IMR-90 (cell line): Measurements from ENCODE around the gene GRIK1. TPM values are rescaled to one million over a fixed set of nuclear protein-coding genes. Genes with fewer than 3 reads are reported as not detected.

ENCODE experiments used
- ATAC-seq: fragments of 200-7000 bp; cut with Tn5 transposase; 2 replicates; pipeline ENCODE4 v1.9.1; 2020; ENCODE audit warnings: low read depth, mild to moderate bottlenecking, moderate library complexity
- BruUV-seq: library from RNA; stranded (reverse); fragments of 400-500 nt; replicated peaks from 2 replicates; lab custom pipeline; 2021; lab: Mats Ljungman, UMichigan
- CTCF ChIA-PET: fragments of 300-600 bp; formaldehyde crosslinking; extraction: SDS; loops from one replicate; lab custom pipeline; 2021; ENCODE audit warnings: antibody characterized with exemption; lab: Yijun Ruan, JAX
- POLR2A ChIA-PET: fragments of 300-600 bp; sonication (Branson Sonifier 250); formaldehyde crosslinking; loops from one replicate; lab custom pipeline; 2022; ENCODE audit warnings: antibody characterized with exemption; ENCODE audit not compliant: unreplicated experiment; lab: Charles Lee
- DNase-seq: peaks from one replicate; pipeline ENCODE4 v3.0.0; 2013
- H2AFZ ChIP-seq: replicated peaks from 2 replicates; pipeline ENCODE3; 2013; ENCODE audit warnings: low read length, mild to moderate bottlenecking; ENCODE audit not compliant: poor library complexity
- H2AK5ac ChIP-seq: 2 replicates; pipeline ENCODE4 v1.6.1; 2013; ENCODE audit warnings: low read depth, low read length, inconsistent platforms
- H2AK9ac ChIP-seq: replicated peaks from 2 replicates; pipeline ENCODE3; 2013; ENCODE audit warnings: mild to moderate bottlenecking, low read depth, low read length, moderate library complexity; ENCODE audit not compliant: poor library complexity
- H2BK120ac ChIP-seq: 2 replicates; pipeline ENCODE4 v1.6.1; 2013; ENCODE audit warnings: low read depth, low read length, inconsistent platforms
- H2BK15ac ChIP-seq: 3 replicates; pipeline ENCODE4 v1.6.1; 2013; ENCODE audit warnings: low read depth, low read length, inconsistent platforms
- H2BK20ac ChIP-seq: 2 replicates; pipeline ENCODE4 v1.6.1; 2013; ENCODE audit warnings: low read depth, mild to moderate bottlenecking, inconsistent platforms, low read length, moderate library complexity
- H2BK5ac ChIP-seq: 2 replicates; pipeline ENCODE4 v1.6.1; 2013; ENCODE audit warnings: mild to moderate bottlenecking, low read depth, low read length, inconsistent platforms; ENCODE audit not compliant: poor library complexity, severe bottlenecking
- H3K14ac ChIP-seq: replicated peaks from 2 replicates; pipeline ENCODE4 v1.6.1; 2013; ENCODE audit warnings: low read depth, low read length, inconsistent platforms
- H3K18ac ChIP-seq: 2 replicates; pipeline ENCODE4 v1.6.1; 2013; ENCODE audit warnings: low read depth, low read length, control low read depth
- H3K23ac ChIP-seq: 2 replicates; pipeline ENCODE4 v1.6.1; 2013; ENCODE audit warnings: low read depth, low read length, inconsistent platforms
- H3K27ac ChIP-seq: 2 replicates; pipeline ENCODE4 v1.5.1; 2013; ENCODE audit warnings: mild to moderate bottlenecking, control low read depth, low read length; ENCODE audit not compliant: insufficient read depth
- H3K27me3 ChIP-seq: 2 replicates; pipeline ENCODE4 v1.6.1; 2013; ENCODE audit warnings: low read length; ENCODE audit not compliant: control insufficient read depth, insufficient read depth
- H3K36me3 ChIP-seq: 2 replicates; pipeline ENCODE4 v1.6.1; 2013; ENCODE audit warnings: low read length, mixed read lengths; ENCODE audit not compliant: control insufficient read depth, insufficient read depth
- H3K4ac ChIP-seq: 2 replicates; pipeline ENCODE4 v1.6.1; 2013; ENCODE audit warnings: low read depth, low read length, inconsistent platforms
- H3K4me1 ChIP-seq: 2 replicates; pipeline ENCODE4 v1.6.1; 2013; ENCODE audit warnings: low read length, mixed read lengths; ENCODE audit not compliant: control insufficient read depth, insufficient read depth
- H3K4me2 ChIP-seq: 2 replicates; pipeline ENCODE4 v1.6.1; 2013; ENCODE audit warnings: low read depth, mild to moderate bottlenecking, control low read depth, low read length, moderate library complexity
- H3K4me3 ChIP-seq: 2 replicates; pipeline ENCODE4 v1.5.1; 2013; ENCODE audit warnings: low read depth, mild to moderate bottlenecking, control low read depth, low read length, moderate library complexity; ENCODE audit not compliant: insufficient read depth
- H3K56ac ChIP-seq: 2 replicates; pipeline ENCODE4 v1.6.1; 2013; ENCODE audit warnings: low read length, inconsistent platforms; ENCODE audit not compliant: insufficient read depth; ENCODE audit errors: extremely low read depth
- H3K79me1 ChIP-seq, 2 experiments: 2 replicates each; pipeline ENCODE4 v1.6.1; 2013; ENCODE audit warnings: low read length in 2 of 2, inconsistent platforms in 1 of 2, low read depth in 1 of 2
- H3K9ac ChIP-seq: 2 replicates; pipeline ENCODE4 v1.6.1; 2013; ENCODE audit warnings: low read depth, low read length, control low read depth
- H3K9me1 ChIP-seq: 2 replicates; pipeline ENCODE4 v1.6.1; 2013; ENCODE audit warnings: low read length, inconsistent platforms; ENCODE audit not compliant: insufficient read depth
- H3K9me3 ChIP-seq: 2 replicates; pipeline ENCODE4 v1.6.1; 2013; ENCODE audit warnings: low read length; ENCODE audit not compliant: control insufficient read depth, insufficient read depth
- H4K20me1 ChIP-seq: 2 replicates; pipeline ENCODE4 v1.6.1; 2013; ENCODE audit warnings: low read length, inconsistent platforms; ENCODE audit not compliant: insufficient read depth
- H4K5ac ChIP-seq: 2 replicates; pipeline ENCODE4 v1.6.1; 2013; ENCODE audit warnings: mild to moderate bottlenecking, low read depth, low read length, control low read depth
- H4K8ac ChIP-seq, 2 experiments: 2 replicates each; pipeline ENCODE4 v1.6.1; 2013; ENCODE audit warnings: low read depth in 2 of 2, low read length in 2 of 2, control low read depth in 1 of 2, inconsistent platforms in 1 of 2
- H4K91ac ChIP-seq: 2 replicates; pipeline ENCODE4 v1.6.1; 2013; ENCODE audit warnings: low read depth, low read length, inconsistent platforms; ENCODE audit not compliant: insufficient read depth
- BHLHE40 ChIP-seq: fragments of 150-350 bp; IDR thresholded peaks from 2 replicates; pipeline ENCODE4 v1.6.1; 2016; ENCODE audit warnings: mild to moderate bottlenecking, low read depth, low read length
- CEBPB ChIP-seq: IDR thresholded peaks from 2 replicates; pipeline ENCODE4 v1.6.1; 2012; ENCODE audit warnings: low read depth, low read length, improper control_type of control experiment
- CHD1 ChIP-seq: IDR thresholded peaks from 2 replicates; pipeline ENCODE4 v1.6.1; 2012; ENCODE audit warnings: low read depth, low read length, improper control_type of control experiment
- FOS ChIP-seq: fragments of 150-350 bp; IDR thresholded peaks from 2 replicates; pipeline ENCODE4 v1.6.1; 2016; ENCODE audit warnings: low read depth, low read length
- MAFK ChIP-seq: IDR thresholded peaks from 2 replicates; pipeline ENCODE4 v1.6.1; 2012; ENCODE audit warnings: low read depth, low read length, improper control_type of control experiment
- MAZ ChIP-seq: IDR thresholded peaks from 2 replicates; pipeline ENCODE4 v1.6.1; 2012; ENCODE audit warnings: low read depth, mild to moderate bottlenecking, low read length, improper control_type of control experiment, moderate library complexity, borderline replicate concordance
- MXI1 ChIP-seq: IDR thresholded peaks from 2 replicates; pipeline ENCODE4 v1.6.1; 2012; ENCODE audit warnings: low read depth, mild to moderate bottlenecking, low read length, moderate library complexity, borderline replicate concordance
- NFE2L2 ChIP-seq: fragments of 150-350 bp; IDR thresholded peaks from 2 replicates; pipeline ENCODE4 v1.6.1; 2016; ENCODE audit warnings: low read depth, mild to moderate bottlenecking, low read length
- POLR2A ChIP-seq: IDR thresholded peaks from 2 replicates; pipeline ENCODE4 v1.6.1; 2012; ENCODE audit warnings: mild to moderate bottlenecking, low read depth, low read length
- RAD21 ChIP-seq: IDR thresholded peaks from 2 replicates; pipeline ENCODE4 v1.6.1; 2012; ENCODE audit warnings: low read length, improper control_type of control experiment
- RCOR1 ChIP-seq: IDR thresholded peaks from 2 replicates; pipeline ENCODE4 v1.6.1; 2012; ENCODE audit warnings: mild to moderate bottlenecking, low read length, improper control_type of control experiment; ENCODE audit not compliant: insufficient replicate concordance
- RFX5 ChIP-seq: IDR thresholded peaks from 2 replicates; pipeline ENCODE4 v1.8.0; 2012; ENCODE audit warnings: low read depth, mild to moderate bottlenecking, low read length, moderate library complexity
- SMC3 ChIP-seq: fragments of 150-350 bp; IDR thresholded peaks from 2 replicates; pipeline ENCODE4 v1.6.1; 2016; ENCODE audit warnings: low read depth, mild to moderate bottlenecking, antibody characterized with exemption, low read length, moderate library complexity
- WGBS, 2 experiments: methylation state at CpG; one replicate each; pipeline versions ENCODE4 v1.1.5 to v1.1.7; 2013; ENCODE audit warnings: missing lambda C conversion rate in 2 of 2; ENCODE audit not compliant: insufficient read length in 1 of 2; ENCODE audit errors: extremely low coverage in 2 of 2; 5-methylcytosine and 5-hydroxymethylcytosine counted together
- dilution Hi-C: fragments of 300-500 bp; cut with HindIII; formaldehyde crosslinking; loops from one replicate; pipeline ENCODE4 v1.14.3; 2018; ENCODE audit warnings: low sequenced_read_pairs; ENCODE audit not compliant: unreplicated experiment
- in situ Hi-C: fragments of 300-500 bp; cut with MboI; formaldehyde crosslinking; loops from 3 replicates; pipeline ENCODE4 v1.14.3; 2019; ENCODE audit warnings: low sequenced_read_pairs, inconsistent platforms, mixed read lengths
- intact Hi-C: fragments of 100-400 bp; cut with micrococcal nuclease; formaldehyde crosslinking; loops from 2 replicates; pipeline ENCODE4 v1.10.0; 2022
- polyA plus RNA-seq, 3 experiments: library from polyadenylated mRNA; depleted of rRNA; stranded (reverse); fragments of >200 nt; gene quantifications; 2 replicates each; pipeline ENCODE4 v1.2.3, GENCODE V29; 2012; ENCODE audit warnings: low replicate concordance in 1 of 3
- total RNA-seq: library from RNA; depleted of rRNA; stranded (reverse); fragments of >200 nt; gene quantifications from 2 replicates; pipeline ENCODE4 v1.2.3, GENCODE V29; 2012
- TF ChIP-seq, protein P1 (sequence below): fragments of 150-350 bp; IDR thresholded peaks from 2 replicates; pipeline ENCODE4 v1.6.1; 2016; ENCODE audit warnings: low read depth, mild to moderate bottlenecking, low read length, moderate library complexity, borderline replicate concordance
- TF ChIP-seq, protein P2 (sequence below): fragments of 150-350 bp; IDR thresholded peaks from 2 replicates; pipeline ENCODE4 v1.6.1; 2017; ENCODE audit warnings: mild to moderate bottlenecking, antibody characterized with exemption, low read length, low read depth
- TF ChIP-seq, protein P3 (sequence below): conservative IDR thresholded peaks from 2 replicates; pipeline ENCODE4 v1.5.1; 2012; ENCODE audit warnings: mild to moderate bottlenecking, low read depth, low read length, improper control_type of control experiment

GRIK1 gene
- total and polyA plus RNA-seq, 2 of the 4 experiments (the other 2 are of a cell fraction), result not detected

DNA sequence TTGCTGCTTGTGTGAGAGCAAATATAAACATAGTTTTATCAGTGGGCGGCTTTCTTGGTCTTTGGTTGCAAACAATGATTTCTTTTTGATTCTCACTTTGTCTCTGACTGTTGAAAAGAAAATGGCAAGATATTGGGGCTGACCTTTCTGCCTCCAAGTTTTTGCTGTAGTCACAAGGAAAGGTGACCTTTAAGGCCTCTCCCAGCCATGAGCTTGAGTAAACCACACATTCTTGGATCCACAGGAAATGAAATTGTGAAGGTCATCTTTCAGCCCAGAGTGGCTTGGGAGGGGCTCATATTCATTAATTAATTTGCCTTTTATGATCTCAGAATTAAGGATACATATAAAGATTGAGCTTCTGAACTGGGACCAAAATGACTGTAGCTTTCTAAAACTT is 399.5 kb downstream of the GRIK1 start:
- H3K4ac ChIP-seq, result 0 out of 2 replicates have a peak overlapping the region, but pooled peaks have one; percentile 46
- intact Hi-C loops, result no loop called here
- in situ Hi-C loops, result no loop called here
- no peaks in the 10 kb centered on the region for H3K79me1 ChIP-seq
- peak overlapping the region; percentile 36; the same call in 1 of the 2 replicates for H2BK20ac ChIP-seq
- H3K4me3 ChIP-seq, result no peak overlapping the region
- H2BK5ac ChIP-seq, result peak overlapping the region; percentile 71
- 0 out of 2 replicates have a peak, but pooled peaks cover 3% of the 10 kb centered on the region for H3K9me1 ChIP-seq
- no peaks in the 10 kb centered on the region for H3K27me3 ChIP-seq
- H2AK5ac ChIP-seq, result no peak overlapping the region
- no peak overlapping the region for H3K56ac ChIP-seq
- H2BK15ac ChIP-seq, result no peak overlapping the region
- peaks cover 2% of the 10 kb centered on the region for H3K4me1 ChIP-seq
- ATAC-seq (peak; percentile 55), DNase-seq (peak; percentile 31)
- no peak overlapping the region for H2AK9ac ChIP-seq
- H2AFZ ChIP-seq, result no peak overlapping the region
- H3K14ac ChIP-seq, result no peak overlapping the region
- WGBS, 2 experiments, result no CpG with 5 or more reads among the region's 1 CpG
- no peak overlapping the region for H3K9ac ChIP-seq
- no peaks in the 10 kb centered on the region for H4K20me1 ChIP-seq
- ChIA-PET POLR2A (no interaction called here), CTCF (interaction anchor here (0.5 kb wide), 1 partner anchor 304 kb away, joined by 5 read pairs; no protein-coding TSS in a partner anchor)
- H2BK120ac ChIP-seq, result peak overlapping the region; percentile 65
- H4K8ac ChIP-seq, result peak overlapping the region in 1 of 2 experiments; percentile 66; a peak in 2 of 4 replicates
- dilution Hi-C loops, result no loop called here
- H3K27ac ChIP-seq, result peak overlapping the region; percentile 68; the same call in 1 of the 2 replicates
- H3K4me2 ChIP-seq, result peak overlapping the region; percentile 75
- H4K91ac ChIP-seq, result no peak overlapping the region
- 0 out of 2 replicates have a peak overlapping the region, but pooled peaks have one; percentile 44 for H3K23ac ChIP-seq
- H3K36me3 ChIP-seq, result no peaks in the 10 kb centered on the region
- no peaks in the 10 kb centered on the region for H3K9me3 ChIP-seq
- BruUV-seq, result no TSS peak
- TF ChIP-seq SMC3 (no peak), RAD21 (no peak), MXI1 (no peak), BHLHE40 (no peak), FOS (no peak), CEBPB (no peak), RFX5 (no peak), NFE2L2 (no peak), MAZ (no peak), CHD1 (no peak), POLR2A (no peak), RCOR1 (no peak), MAFK (no peak)
- TF ChIP-seq, protein P1, sequence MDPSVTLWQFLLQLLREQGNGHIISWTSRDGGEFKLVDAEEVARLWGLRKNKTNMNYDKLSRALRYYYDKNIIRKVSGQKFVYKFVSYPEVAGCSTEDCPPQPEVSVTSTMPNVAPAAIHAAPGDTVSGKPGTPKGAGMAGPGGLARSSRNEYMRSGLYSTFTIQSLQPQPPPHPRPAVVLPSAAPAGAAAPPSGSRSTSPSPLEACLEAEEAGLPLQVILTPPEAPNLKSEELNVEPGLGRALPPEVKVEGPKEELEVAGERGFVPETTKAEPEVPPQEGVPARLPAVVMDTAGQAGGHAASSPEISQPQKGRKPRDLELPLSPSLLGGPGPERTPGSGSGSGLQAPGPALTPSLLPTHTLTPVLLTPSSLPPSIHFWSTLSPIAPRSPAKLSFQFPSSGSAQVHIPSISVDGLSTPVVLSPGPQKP, result no peak
- TF ChIP-seq, protein P2, sequence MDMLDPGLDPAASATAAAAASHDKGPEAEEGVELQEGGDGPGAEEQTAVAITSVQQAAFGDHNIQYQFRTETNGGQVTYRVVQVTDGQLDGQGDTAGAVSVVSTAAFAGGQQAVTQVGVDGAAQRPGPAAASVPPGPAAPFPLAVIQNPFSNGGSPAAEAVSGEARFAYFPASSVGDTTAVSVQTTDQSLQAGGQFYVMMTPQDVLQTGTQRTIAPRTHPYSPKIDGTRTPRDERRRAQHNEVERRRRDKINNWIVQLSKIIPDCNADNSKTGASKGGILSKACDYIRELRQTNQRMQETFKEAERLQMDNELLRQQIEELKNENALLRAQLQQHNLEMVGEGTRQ, result no peak
- TF ChIP-seq, protein P3, sequence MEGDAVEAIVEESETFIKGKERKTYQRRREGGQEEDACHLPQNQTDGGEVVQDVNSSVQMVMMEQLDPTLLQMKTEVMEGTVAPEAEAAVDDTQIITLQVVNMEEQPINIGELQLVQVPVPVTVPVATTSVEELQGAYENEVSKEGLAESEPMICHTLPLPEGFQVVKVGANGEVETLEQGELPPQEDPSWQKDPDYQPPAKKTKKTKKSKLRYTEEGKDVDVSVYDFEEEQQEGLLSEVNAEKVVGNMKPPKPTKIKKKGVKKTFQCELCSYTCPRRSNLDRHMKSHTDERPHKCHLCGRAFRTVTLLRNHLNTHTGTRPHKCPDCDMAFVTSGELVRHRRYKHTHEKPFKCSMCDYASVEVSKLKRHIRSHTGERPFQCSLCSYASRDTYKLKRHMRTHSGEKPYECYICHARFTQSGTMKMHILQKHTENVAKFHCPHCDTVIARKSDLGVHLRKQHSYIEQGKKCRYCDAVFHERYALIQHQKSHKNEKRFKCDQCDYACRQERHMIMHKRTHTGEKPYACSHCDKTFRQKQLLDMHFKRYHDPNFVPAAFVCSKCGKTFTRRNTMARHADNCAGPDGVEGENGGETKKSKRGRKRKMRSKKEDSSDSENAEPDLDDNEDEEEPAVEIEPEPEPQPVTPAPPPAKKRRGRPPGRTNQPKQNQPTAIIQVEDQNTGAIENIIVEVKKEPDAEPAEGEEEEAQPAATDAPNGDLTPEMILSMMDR, result no peak
- H3K18ac ChIP-seq, result peak overlapping the region; percentile 93
- peak overlapping the region; percentile 91 for H4K5ac ChIP-seq
